Right lobe of liver (tissue), 4 donors: ENCODE results near the gene BRINP3.

Experiments
- POLR2A ChIP-seq: fragments of 450-650 bp; IDR thresholded peaks from one replicate; pipeline ENCODE4 v1.6.1; 2017; ENCODE audit warnings: antibody characterized with exemption, mild to moderate bottlenecking
- TF ChIP-seq, protein P1 (sequence below), 4 donors: fragments of 200-600 bp in 3 of 4; fragments of 450-650 bp in 1 of 4; IDR thresholded peaks; one replicate each; pipeline versions ENCODE4 v1.5.1 to v1.8.0; 2016 to 2022; ENCODE audit warnings: antibody characterized with exemption in 4 of 4, mild to moderate bottlenecking in 2 of 4
- donor health status: DM: no; HTN: no; CAD: no.
- donor health status: DM: no; HTN: no; CAD: no.
- donor health status: DM: no; HTN: yes; CAD: no.

GRCh38 chr1:190176776-190177175, 300.9 kb downstream of the BRINP3 start:
- no peak for TF ChIP-seq POLR2A
- TF ChIP-seq, protein P1, sequence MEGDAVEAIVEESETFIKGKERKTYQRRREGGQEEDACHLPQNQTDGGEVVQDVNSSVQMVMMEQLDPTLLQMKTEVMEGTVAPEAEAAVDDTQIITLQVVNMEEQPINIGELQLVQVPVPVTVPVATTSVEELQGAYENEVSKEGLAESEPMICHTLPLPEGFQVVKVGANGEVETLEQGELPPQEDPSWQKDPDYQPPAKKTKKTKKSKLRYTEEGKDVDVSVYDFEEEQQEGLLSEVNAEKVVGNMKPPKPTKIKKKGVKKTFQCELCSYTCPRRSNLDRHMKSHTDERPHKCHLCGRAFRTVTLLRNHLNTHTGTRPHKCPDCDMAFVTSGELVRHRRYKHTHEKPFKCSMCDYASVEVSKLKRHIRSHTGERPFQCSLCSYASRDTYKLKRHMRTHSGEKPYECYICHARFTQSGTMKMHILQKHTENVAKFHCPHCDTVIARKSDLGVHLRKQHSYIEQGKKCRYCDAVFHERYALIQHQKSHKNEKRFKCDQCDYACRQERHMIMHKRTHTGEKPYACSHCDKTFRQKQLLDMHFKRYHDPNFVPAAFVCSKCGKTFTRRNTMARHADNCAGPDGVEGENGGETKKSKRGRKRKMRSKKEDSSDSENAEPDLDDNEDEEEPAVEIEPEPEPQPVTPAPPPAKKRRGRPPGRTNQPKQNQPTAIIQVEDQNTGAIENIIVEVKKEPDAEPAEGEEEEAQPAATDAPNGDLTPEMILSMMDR (IDR thresholded peaks at IDR 0.05) = no peak
